Karpas-422 (cell line): ENCODE results near the gene ANKS1A. TPM values are rescaled to one million over a fixed set of nuclear protein-coding genes. Genes with fewer than 3 reads are reported as not detected.

Experiments
- DNase-seq: peaks from one replicate; pipeline ENCODE4 v3.0.0-alpha.2; 2015
- H2AFZ ChIP-seq: fragments of 200-600 bp; sonication (generic); 2 replicates; pipeline ENCODE4 v1.6.1; 2014; ENCODE audit warnings: antibody characterized with exemption, low read length, mixed read lengths
- H3K27ac ChIP-seq: fragments of 200-600 bp; sonication (generic); 2 replicates; pipeline ENCODE4 v1.5.1; 2014; ENCODE audit warnings: mild to moderate bottlenecking, low read length, moderate library complexity
- H3K27me3 ChIP-seq: fragments of 200-600 bp; sonication (generic); 2 replicates; pipeline ENCODE4 v1.6.1; 2014; ENCODE audit warnings: low read length, mixed read lengths
- H3K36me3 ChIP-seq: fragments of 200-600 bp; sonication (generic); 2 replicates; pipeline ENCODE4 v1.6.1; 2014; ENCODE audit warnings: low read length, mixed read lengths; ENCODE audit not compliant: insufficient read depth
- H3K4me1 ChIP-seq: fragments of 200-600 bp; sonication (generic); 2 replicates; pipeline ENCODE4 v1.6.1; 2014; ENCODE audit warnings: mild to moderate bottlenecking, low read length, mixed read lengths
- H3K4me2 ChIP-seq: fragments of 200-600 bp; sonication (generic); 2 replicates; pipeline ENCODE4 v1.6.1; 2014; ENCODE audit warnings: low read length, low read depth, mild to moderate bottlenecking; ENCODE audit not compliant: poor library complexity, severe bottlenecking
- H3K4me3 ChIP-seq: fragments of 200-600 bp; sonication (generic); 2 replicates; pipeline ENCODE4 v1.5.1; 2014; ENCODE audit warnings: mild to moderate bottlenecking, antibody characterized with exemption, low read length, mixed read lengths
- H3K79me2 ChIP-seq: fragments of 200-600 bp; sonication (generic); 2 replicates; pipeline ENCODE4 v1.6.1; 2014; ENCODE audit warnings: mild to moderate bottlenecking, low read length, mixed read lengths
- H3K9ac ChIP-seq: fragments of 200-600 bp; sonication (generic); 2 replicates; pipeline ENCODE4 v1.6.0; 2014; ENCODE audit warnings: low read length
- H3K9me2 ChIP-seq: fragments of 200-600 bp; sonication (generic), shearing (Covaris generic); replicated peaks from 2 replicates; pipeline ENCODE4 v1.6.0; 2014; ENCODE audit warnings: mild to moderate bottlenecking, low read length, moderate library complexity; ENCODE audit not compliant: insufficient read depth
- H3K9me3 ChIP-seq: fragments of 300-700, 200-600 bp; sonication (generic); 2 replicates; pipeline ENCODE4 v1.6.1; 2014; ENCODE audit warnings: low read length, mixed read lengths
- H4K20me1 ChIP-seq: fragments of 200-600 bp; sonication (generic); 2 replicates; pipeline ENCODE4 v1.6.1; 2014; ENCODE audit warnings: mild to moderate bottlenecking, antibody characterized with exemption, low read length, low read depth; ENCODE audit not compliant: insufficient read depth
- total RNA-seq: library from RNA; depleted of rRNA; stranded (reverse); fragments of >200 nt; shearing (Covaris generic); gene quantifications from 2 replicates; pipeline ENCODE4 v1.2.3, GENCODE V29; 2014; ENCODE audit warnings: low replicate concordance

ANKS1A gene
- total RNA-seq, 1 experiment from 2014 or later, result 7.0 TPM

GRCh38 chr6:35018746-35019145 is 129.7 kb downstream of the ANKS1A start:
- Histone ChIP-seq H3K4me1 (no peaks in the 10 kb centered on the region), H2AFZ (no peak overlapping the region), H3K27me3 (no peaks in the 10 kb centered on the region), H3K4me3 (no peak overlapping the region), H3K9me3 (no peaks in the 10 kb centered on the region), H4K20me1 (no peaks in the 10 kb centered on the region), H3K4me2 (no peak overlapping the region), H3K9ac (no peak overlapping the region), H3K27ac (no peak overlapping the region), H3K9me2 (no peaks in the 10 kb centered on the region), H3K36me3 (no peaks in the 10 kb centered on the region), H3K79me2 (no peaks in the 10 kb centered on the region)
- no peak for DNase-seq

GRCh38 chr6:35019171-35019570 is 130.1 kb downstream of the ANKS1A start:
- no peak overlapping the region for H2AFZ ChIP-seq
- DNase-seq, result no peak
- no peak overlapping the region for H3K4me3 ChIP-seq
- no peaks in the 10 kb centered on the region for H3K36me3 ChIP-seq
- H3K9me2 ChIP-seq, result no peaks in the 10 kb centered on the region
- no peaks in the 10 kb centered on the region for H3K9me3 ChIP-seq
- H3K9ac ChIP-seq, result no peak overlapping the region
- H3K79me2 ChIP-seq, result no peaks in the 10 kb centered on the region
- H3K27ac ChIP-seq, result no peak overlapping the region
- no peak overlapping the region for H3K4me2 ChIP-seq
- H4K20me1 ChIP-seq, result no peaks in the 10 kb centered on the region
- peaks cover 1% of the 10 kb centered on the region for H3K4me1 ChIP-seq
- H3K27me3 ChIP-seq, result no peaks in the 10 kb centered on the region

- peaks cover 7% of the 10 kb centered on the region for H3K4me1 ChIP-seq
- no peaks in the 10 kb centered on the region for H3K79me2 ChIP-seq
- no peaks in the 10 kb centered on the region for H3K9me3 ChIP-seq
- H3K9me2 ChIP-seq, result no peaks in the 10 kb centered on the region
- no peak for DNase-seq
- no peak overlapping the region for H3K27ac ChIP-seq
- H3K4me2 ChIP-seq, result no peak overlapping the region
- no peaks in the 10 kb centered on the region for H3K27me3 ChIP-seq
- H3K36me3 ChIP-seq, result no peaks in the 10 kb centered on the region
- H2AFZ ChIP-seq, result no peak overlapping the region
- H4K20me1 ChIP-seq, result no peaks in the 10 kb centered on the region
- H3K4me3 ChIP-seq, result no peak overlapping the region
- no peak overlapping the region for H3K9ac ChIP-seq
Observed at GRCh38 chr6:35019831-35020230, 130.8 kb downstream of the ANKS1A start.

GRCh38 chr6:35021004-35021403 is 131.9 kb downstream of the ANKS1A start:
- no peaks in the 10 kb centered on the region for H3K9me3 ChIP-seq
- no peaks in the 10 kb centered on the region for H3K79me2 ChIP-seq
- no peak for DNase-seq
- H3K9me2 ChIP-seq, result no peaks in the 10 kb centered on the region
- H2AFZ ChIP-seq, result no peak overlapping the region
- peaks cover 7% of the 10 kb centered on the region for H3K4me1 ChIP-seq
- H3K4me2 ChIP-seq, result no peak overlapping the region
- H3K27ac ChIP-seq, result no peak overlapping the region
- no peak overlapping the region for H3K4me3 ChIP-seq
- H3K27me3 ChIP-seq, result no peaks in the 10 kb centered on the region
- H3K36me3 ChIP-seq, result no peaks in the 10 kb centered on the region
- no peak overlapping the region for H3K9ac ChIP-seq
- H4K20me1 ChIP-seq, result no peaks in the 10 kb centered on the region

GRCh38 chr6:35023091-35024000 is 134.3 kb downstream of the ANKS1A start:
- H3K9me2 ChIP-seq, result no peaks in the 10 kb centered on the region
- H2AFZ ChIP-seq, result no peak overlapping the region
- peaks cover 7% of the 10 kb centered on the region for H3K4me1 ChIP-seq
- H3K79me2 ChIP-seq, result no peaks in the 10 kb centered on the region
- no peak for DNase-seq
- H3K9me3 ChIP-seq, result no peaks in the 10 kb centered on the region
- no peak overlapping the region for H3K27ac ChIP-seq
- H3K4me2 ChIP-seq, result no peak overlapping the region
- H3K9ac ChIP-seq, result no peak overlapping the region
- H3K4me3 ChIP-seq, result no peak overlapping the region
- no peaks in the 10 kb centered on the region for H3K36me3 ChIP-seq
- H3K27me3 ChIP-seq, result no peaks in the 10 kb centered on the region
- no peaks in the 10 kb centered on the region for H4K20me1 ChIP-seq

GRCh38 chr6:35024551-35025054 is 135.5 kb downstream of the ANKS1A start:
- Histone ChIP-seq H3K27me3 (no peaks in the 10 kb centered on the region), H3K9me2 (no peaks in the 10 kb centered on the region), H3K9ac (no peak overlapping the region), H2AFZ (no peak overlapping the region), H3K9me3 (no peaks in the 10 kb centered on the region), H3K79me2 (no peaks in the 10 kb centered on the region), H4K20me1 (no peaks in the 10 kb centered on the region), H3K27ac (no peak overlapping the region), H3K36me3 (no peaks in the 10 kb centered on the region), H3K4me1 (peaks cover 7% of the 10 kb centered on the region), H3K4me2 (no peak overlapping the region), H3K4me3 (no peak overlapping the region)
- DNase-seq, result no peak

GRCh38 chr6:35025232-35026188 is 136.5 kb downstream of the ANKS1A start:
- Histone ChIP-seq H3K4me2 (no peak overlapping the region), H4K20me1 (no peaks in the 10 kb centered on the region)
- no peak for DNase-seq

More at GRCh38 chr6:35025232-35026188, 136.5 kb downstream of the ANKS1A start:
- H3K79me2 ChIP-seq, result no peaks in the 10 kb centered on the region
- no peak overlapping the region for H3K27ac ChIP-seq
- peaks cover 7% of the 10 kb centered on the region for H3K4me1 ChIP-seq
- no peaks in the 10 kb centered on the region for H3K36me3 ChIP-seq
- H2AFZ ChIP-seq, result no peak overlapping the region
- no peak overlapping the region for H3K4me3 ChIP-seq
- no peaks in the 10 kb centered on the region for H3K9me2 ChIP-seq
- H3K9me3 ChIP-seq, result no peaks in the 10 kb centered on the region
- no peak overlapping the region for H3K9ac ChIP-seq
- H3K27me3 ChIP-seq, result no peaks in the 10 kb centered on the region
